HG02885 (cell line): ENCODE measurements around the gene PIP4P1.

Source experiments
- ATAC-seq: cut with Tn5 transposase; IDR thresholded peaks from one replicate; pipeline ENCODE4 v1.9.1; 2021; ENCODE audit warnings: mild to moderate bottlenecking; ENCODE audit not compliant: unreplicated experiment, poor library complexity

PIP4P1 gene

GRCh38 chr14:20440465-20440864 lies 20.8 kb downstream of the PIP4P1 start:
- no peak for ATAC-seq

- no peak for ATAC-seq
These were observed 22.6 kb downstream of the PIP4P1 start for GRCh38 chr14:20438664-20439063.

- no peak for ATAC-seq
These were observed 24.9 kb downstream of the PIP4P1 start for GRCh38 chr14:20436363-20436755.

- ATAC-seq, result no peak
These were observed 25.5 kb downstream of the PIP4P1 start, which contains the start of gene KLHL33 for GRCh38 chr14:20435582-20436362. TSS of gene KLHL33 (minus strand) at chr14:20436166. CDS start at chr14:20435811, 355 bp downstream.

GRCh38 chr14:20434701-20435581 lies 26.3 kb downstream of the PIP4P1 start:
- no peak for ATAC-seq

GRCh38 chr14:20429801-20430669 lies 31.2 kb downstream of the PIP4P1 start:
- ATAC-seq, result no peak

GRCh38 chr14:20428802-20429201 lies 32.4 kb downstream of the PIP4P1 start:
- no peak for ATAC-seq

GRCh38 chr14:20428010-20428365 lies 33.2 kb downstream of the PIP4P1 start:
- ATAC-seq, result peak; percentile 45

GRCh38 chr14:20427231-20428009 lies 33.8 kb downstream of the PIP4P1 start:
- ATAC-seq, result peak; percentile 81

GRCh38 chr14:20424851-20425250 lies 36.4 kb downstream of the PIP4P1 start:
- ATAC-seq, result no peak

- no peak for ATAC-seq
These were observed 38.3 kb downstream of the PIP4P1 start for GRCh38 chr14:20422886-20423285.

- no peak for ATAC-seq
These were observed 40.0 kb downstream of the PIP4P1 start for GRCh38 chr14:20421267-20421666.

GRCh38 chr14:20419419-20419818 lies 41.8 kb downstream of the PIP4P1 start:
- no peak for ATAC-seq

GRCh38 chr14:20418501-20418909 lies 42.7 kb downstream of the PIP4P1 start:
- no peak for ATAC-seq

- ATAC-seq, result no peak
These were observed 43.7 kb downstream of the PIP4P1 start for GRCh38 chr14:20417250-20418186.

GRCh38 chr14:20416223-20416622 lies 45.0 kb downstream of the PIP4P1 start:
- ATAC-seq, result no peak

GRCh38 chr14:20415782-20416206 lies 45.4 kb downstream of the PIP4P1 start:
- peak; percentile 54 for ATAC-seq

GRCh38 chr14:20413744-20414082 lies 47.5 kb downstream of the PIP4P1 start:
- peak; percentile 54 for ATAC-seq
